ENCODE results near the gene SPRED1. TPM values are rescaled to one million over a fixed set of nuclear protein-coding genes. Genes with fewer than 3 reads are reported as not detected.

SPRED1 gene
- polyA plus RNA-seq, 1 experiment: 15.1 TPM

GRCh38 chr15:38320181-38320580 lies 67.5 kb downstream of the SPRED1 start:
- ChIA-PET CTCF (no interaction called here), POLR2A (no interaction called here)
- Histone ChIP-seq H3K27me3 (ENCODE audit: control insufficient read depth, insufficient read depth, low read length) (no peaks in the 10 kb centered on the region), H3K4me3 (ENCODE audit: low read depth, low read length) (no peak overlapping the region), H3K27ac (ENCODE audit: low read depth, low read length) (no peak overlapping the region), H3K9me3 (ENCODE audit: control insufficient read depth, insufficient read depth, low read length) (no peaks in the 10 kb centered on the region)
- no peak for TF ChIP-seq CTCF (IDR thresholded peaks at IDR 0.05; ENCODE audit: low read depth, low read length)
- no peak for DNase-seq (ENCODE audit: low read depth, low spot score)

GRCh38 chr15:38320866-38321265 lies 68.2 kb downstream of the SPRED1 start:
- Histone ChIP-seq H3K4me3 (ENCODE audit: low read depth, low read length) (no peak overlapping the region), H3K9me3 (ENCODE audit: control insufficient read depth, insufficient read depth, low read length) (no peaks in the 10 kb centered on the region), H3K27ac (ENCODE audit: low read depth, low read length) (no peak overlapping the region), H3K27me3 (ENCODE audit: control insufficient read depth, insufficient read depth, low read length) (no peaks in the 10 kb centered on the region)
- ChIA-PET POLR2A (no interaction called here), CTCF (no interaction called here)
- no peak for DNase-seq (ENCODE audit: low read depth, low spot score)
- no peak for TF ChIP-seq CTCF (IDR thresholded peaks at IDR 0.05; ENCODE audit: low read depth, low read length)

- ChIA-PET POLR2A (no interaction called here), CTCF (no interaction called here)
- Histone ChIP-seq H3K9me3 (ENCODE audit: control insufficient read depth, insufficient read depth, low read length) (no peaks in the 10 kb centered on the region), H3K4me3 (ENCODE audit: low read depth, low read length) (no peak overlapping the region), H3K27me3 (ENCODE audit: control insufficient read depth, insufficient read depth, low read length) (no peaks in the 10 kb centered on the region), H3K27ac (ENCODE audit: low read depth, low read length) (no peak overlapping the region)
- TF ChIP-seq CTCF (IDR thresholded peaks at IDR 0.05; ENCODE audit: low read depth, low read length): no peak
- no peak for DNase-seq (ENCODE audit: low read depth, low spot score)
Measured at GRCh38 chr15:38323895-38324294, 71.3 kb downstream of the SPRED1 start.

GRCh38 chr15:38324939-38325647 lies 72.5 kb downstream of the SPRED1 start:
- no peaks in the 10 kb centered on the region for H3K27me3 ChIP-seq (ENCODE audit: control insufficient read depth, insufficient read depth, low read length)
- no peaks in the 10 kb centered on the region for H3K9me3 ChIP-seq (ENCODE audit: control insufficient read depth, insufficient read depth, low read length)
- CTCF ChIA-PET: no interaction called here
- no peak for DNase-seq (ENCODE audit: low read depth, low spot score)
- POLR2A ChIA-PET: no interaction called here
- H3K27ac ChIP-seq (ENCODE audit: low read depth, low read length): no peak overlapping the region
- H3K4me3 ChIP-seq (ENCODE audit: low read depth, low read length): no peak overlapping the region
- TF ChIP-seq CTCF (IDR thresholded peaks at IDR 0.05; ENCODE audit: low read depth, low read length): no peak

- ChIA-PET POLR2A (no interaction called here), CTCF (interaction anchor here (1.0 kb wide), 1 partner anchor 323 kb away, joined by 3 read pairs; no protein-coding TSS in a partner anchor)
- Histone ChIP-seq H3K4me3 (ENCODE audit: low read depth, low read length) (no peak overlapping the region), H3K27me3 (ENCODE audit: control insufficient read depth, insufficient read depth, low read length) (no peaks in the 10 kb centered on the region), H3K9me3 (ENCODE audit: control insufficient read depth, insufficient read depth, low read length) (no peaks in the 10 kb centered on the region), H3K27ac (ENCODE audit: low read depth, low read length) (no peak overlapping the region)
- DNase-seq (ENCODE audit: low read depth, low spot score): no peak
- TF ChIP-seq CTCF (IDR thresholded peaks at IDR 0.05; ENCODE audit: low read depth, low read length): no peak
Measured at GRCh38 chr15:38325648-38325990, 73.0 kb downstream of the SPRED1 start.

Data from AG04450 (cell line).